ENCODE results near the gene IGF1R.

The IGF1R gene

DNA sequence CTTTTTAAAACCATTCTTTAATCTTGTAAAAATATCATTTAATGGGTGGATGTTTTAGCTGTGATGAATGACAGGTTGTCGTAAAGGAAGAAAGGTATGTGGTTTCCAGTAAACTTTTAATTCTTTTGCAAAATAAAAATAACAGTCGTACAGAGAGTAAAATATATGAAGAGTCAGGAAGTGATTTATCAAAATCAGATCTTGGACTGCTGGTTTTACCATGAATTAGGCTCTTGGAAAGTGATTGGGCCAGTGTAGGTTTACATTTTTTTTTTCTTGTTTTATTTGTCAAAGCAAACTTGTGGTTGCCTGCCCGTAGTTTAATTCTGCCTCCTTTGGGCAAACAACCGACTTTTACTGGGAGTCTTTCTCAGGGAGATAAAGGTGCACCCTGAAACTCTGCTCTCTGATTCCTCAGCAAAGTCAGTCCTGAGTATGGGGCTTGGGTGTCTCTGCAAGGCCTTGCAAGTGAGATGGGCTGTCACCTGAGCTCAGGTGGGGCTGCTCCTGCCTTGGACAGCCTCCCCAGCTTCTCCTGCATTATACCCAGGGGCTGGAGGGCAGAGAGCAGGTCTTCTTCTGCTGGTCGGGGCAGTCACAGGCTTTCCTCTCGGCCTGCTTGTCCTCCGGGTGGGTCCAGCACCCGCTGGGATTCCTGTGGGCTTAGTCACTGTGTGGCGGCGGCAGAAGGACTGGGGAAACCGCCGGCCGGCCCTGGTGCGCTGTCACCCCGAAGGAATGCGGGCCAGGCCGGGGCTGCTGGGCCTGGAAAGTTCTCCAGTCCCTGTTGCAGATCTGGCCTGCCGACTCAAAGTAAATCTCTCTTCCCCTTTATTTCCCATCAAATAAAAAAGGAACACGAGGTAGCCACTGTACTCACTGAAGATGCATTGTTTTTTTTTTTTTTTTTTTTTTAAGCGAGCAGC, 79.0 kb downstream of the IGF1R start:
- no peak for DNase-seq (ENCODE audit: low read depth)

DNA sequence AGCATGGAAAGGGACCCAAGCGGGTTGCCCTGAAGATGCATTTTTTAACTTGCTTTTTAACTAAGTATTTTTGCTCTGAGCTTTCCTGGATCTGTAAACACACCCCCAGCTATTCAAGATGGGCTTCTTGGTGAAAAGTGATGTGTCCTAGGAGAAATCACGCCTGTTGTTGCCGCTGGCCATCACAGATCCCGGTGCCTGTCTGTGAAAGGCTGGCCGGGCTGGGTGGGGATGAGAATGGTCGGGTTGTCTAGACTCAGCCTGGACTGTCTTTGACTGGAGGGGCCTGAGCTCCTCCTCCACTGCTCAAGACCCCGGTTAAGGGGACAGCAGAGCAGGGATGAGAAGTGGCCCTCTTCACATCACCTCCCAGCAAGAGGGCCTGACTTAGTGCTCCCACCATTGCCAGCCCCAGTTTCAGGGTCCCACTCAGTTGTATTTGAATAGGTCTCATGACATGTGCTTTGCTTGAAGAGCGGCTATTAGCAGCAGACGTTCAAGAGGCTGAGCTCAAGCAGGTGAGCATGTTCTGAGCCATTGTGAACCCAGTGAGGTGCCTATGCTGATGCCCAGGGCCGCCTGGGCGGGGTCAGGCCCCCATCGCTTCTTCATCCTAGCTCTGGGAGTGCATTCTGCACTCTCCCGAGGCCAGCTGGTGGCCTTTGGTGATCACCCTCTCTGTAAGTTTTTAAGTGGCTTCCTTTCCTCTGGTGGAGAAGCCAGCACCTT, 79.9 kb downstream of the IGF1R start:
- no peak for DNase-seq (ENCODE audit: low read depth)

DNA sequence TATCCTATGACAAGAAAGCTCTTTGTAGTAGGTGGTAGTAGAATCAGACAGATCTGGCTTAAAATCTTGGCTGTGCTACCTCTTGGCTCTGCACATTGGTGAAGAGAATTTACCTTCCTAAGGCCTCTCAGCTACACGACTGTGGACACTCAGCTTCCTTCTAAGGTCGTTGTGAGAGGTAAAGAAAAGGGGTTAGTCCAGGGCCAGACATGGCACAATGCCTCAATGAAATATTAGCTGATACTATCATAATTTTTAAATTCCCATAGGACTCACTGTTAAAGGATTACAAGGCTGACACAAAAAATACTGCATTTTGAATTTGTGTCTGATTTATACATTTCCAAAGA, 80.4 kb downstream of the IGF1R start:
- no peak for DNase-seq (ENCODE audit: low read depth)

DNA sequence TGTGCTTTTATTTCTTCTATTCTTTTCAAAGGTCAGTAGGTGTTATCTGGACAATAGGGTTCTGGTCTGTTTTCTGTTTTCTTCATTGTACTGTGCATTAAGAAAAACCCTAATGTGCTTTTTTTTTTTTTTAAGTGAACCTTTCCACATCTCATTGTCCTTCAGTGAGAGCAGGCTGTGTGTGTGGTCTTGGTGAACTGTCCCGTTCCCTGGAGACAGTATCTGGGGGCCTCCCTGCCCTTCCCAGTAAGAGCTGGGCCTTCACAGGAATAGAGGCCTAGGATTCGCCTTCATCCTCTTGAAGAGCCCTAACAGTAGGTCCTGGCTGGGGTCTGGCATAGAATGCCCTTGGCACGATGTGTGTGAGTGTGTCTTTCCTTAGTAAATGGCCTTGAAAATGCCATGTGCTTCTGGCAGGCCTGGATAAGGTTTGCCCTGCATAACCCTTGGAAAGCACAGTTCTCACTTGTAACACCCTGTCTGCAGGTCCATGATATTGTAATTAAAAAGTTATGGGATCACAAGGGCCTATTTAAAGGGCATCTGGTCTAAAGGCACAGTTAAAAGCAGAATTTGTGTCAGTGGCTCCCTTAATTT, 81.2 kb downstream of the IGF1R start:
- no peak for DNase-seq (ENCODE audit: low read depth)

DNA sequence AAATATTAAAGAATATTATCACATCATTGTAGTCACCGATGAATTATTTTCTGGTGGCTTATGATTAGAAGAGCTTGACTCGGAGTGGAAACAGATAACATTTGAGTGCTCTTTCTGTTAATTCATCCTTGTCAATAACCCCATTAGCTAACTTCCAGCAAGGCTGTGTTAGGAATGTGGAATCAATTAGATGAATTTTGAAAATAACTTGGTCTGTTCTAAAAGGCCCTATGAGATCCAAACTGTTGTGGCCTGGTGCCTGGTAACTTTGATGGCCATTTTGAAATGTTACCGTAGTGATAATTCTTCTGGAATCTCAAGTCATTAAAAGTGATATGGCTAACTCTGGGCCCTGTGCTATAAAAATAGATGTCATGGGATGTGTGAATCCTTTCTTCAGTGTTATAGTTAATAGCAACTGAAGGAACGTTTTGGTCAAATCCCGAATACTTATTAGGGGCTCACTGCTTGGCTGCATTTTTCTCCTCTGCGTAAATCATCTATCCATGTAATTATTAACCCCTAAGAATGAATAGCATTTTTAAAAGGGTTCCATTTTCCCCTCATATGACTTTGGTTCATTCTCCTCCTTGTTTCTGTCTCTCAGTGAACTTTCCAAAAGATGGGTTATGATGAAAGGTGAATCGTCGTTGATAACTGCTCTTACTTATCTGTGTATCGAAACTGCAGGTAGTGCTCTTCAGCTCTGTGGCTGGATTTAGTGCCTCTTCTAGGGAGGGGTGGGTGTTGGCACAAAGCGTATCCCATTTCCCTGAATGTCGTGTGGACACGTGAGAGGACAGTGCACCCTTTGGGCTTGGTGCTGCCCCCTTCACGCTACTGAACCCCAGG, 82.7 kb downstream of the IGF1R start:
- no peak for DNase-seq (ENCODE audit: low read depth)

DNA sequence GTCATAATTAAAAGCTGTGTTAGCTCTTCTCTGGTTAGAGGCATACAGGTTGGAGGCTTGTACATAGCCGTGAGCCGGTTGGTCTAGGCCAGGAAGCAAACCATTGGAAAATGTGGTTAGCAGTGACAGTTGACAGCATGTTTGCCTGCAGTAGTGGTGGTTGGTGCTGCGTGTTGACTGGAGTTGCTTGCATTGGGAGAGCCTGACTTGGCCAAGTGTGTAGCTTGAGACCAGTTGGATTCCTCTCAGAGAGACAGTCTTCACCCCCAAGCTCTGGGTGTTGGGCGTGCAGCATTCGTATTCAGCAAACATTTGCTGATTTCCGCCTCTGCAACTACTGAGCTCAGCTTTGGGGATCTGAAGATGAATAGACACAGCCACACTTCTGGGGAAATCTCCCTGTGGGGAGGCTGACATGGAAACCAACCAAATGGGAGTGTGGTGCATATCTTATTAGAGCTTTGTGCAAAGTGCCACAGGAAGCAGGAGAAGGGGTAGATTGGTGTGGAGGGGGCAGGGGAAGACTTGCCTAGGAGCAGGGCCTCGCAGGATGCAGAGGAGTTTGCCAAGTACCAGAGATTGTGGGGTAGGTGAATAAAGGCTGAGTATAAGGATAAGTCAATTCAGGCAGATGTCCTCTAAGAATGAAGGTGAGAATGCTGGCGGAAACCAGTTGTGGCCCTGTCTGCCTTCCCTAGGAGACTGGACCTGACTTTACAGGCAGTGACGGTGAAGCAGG, 83.5 kb downstream of the IGF1R start:
- no peak for DNase-seq (ENCODE audit: low read depth)

DNA sequence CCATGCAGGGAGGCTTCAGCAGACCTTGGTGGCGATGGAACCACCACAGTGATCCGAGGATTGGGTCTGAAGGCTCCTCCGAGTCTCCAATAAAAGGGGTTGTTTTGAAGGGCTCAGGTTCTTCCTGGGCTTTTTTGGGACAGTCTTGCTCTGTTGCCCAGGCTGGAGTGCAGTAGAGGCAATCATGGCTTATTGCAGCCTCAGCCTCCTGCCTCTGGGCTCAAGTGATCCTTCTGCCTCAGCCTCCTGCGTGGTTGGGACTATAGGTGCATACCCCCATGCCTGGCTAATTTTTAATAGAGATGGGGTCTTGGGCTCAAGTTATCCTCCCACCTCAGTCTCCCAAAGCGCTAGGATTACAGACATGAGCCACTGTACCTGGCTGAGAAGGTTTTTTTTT, 84.8 kb downstream of the IGF1R start:
- no peak for DNase-seq (ENCODE audit: low read depth)

DNA sequence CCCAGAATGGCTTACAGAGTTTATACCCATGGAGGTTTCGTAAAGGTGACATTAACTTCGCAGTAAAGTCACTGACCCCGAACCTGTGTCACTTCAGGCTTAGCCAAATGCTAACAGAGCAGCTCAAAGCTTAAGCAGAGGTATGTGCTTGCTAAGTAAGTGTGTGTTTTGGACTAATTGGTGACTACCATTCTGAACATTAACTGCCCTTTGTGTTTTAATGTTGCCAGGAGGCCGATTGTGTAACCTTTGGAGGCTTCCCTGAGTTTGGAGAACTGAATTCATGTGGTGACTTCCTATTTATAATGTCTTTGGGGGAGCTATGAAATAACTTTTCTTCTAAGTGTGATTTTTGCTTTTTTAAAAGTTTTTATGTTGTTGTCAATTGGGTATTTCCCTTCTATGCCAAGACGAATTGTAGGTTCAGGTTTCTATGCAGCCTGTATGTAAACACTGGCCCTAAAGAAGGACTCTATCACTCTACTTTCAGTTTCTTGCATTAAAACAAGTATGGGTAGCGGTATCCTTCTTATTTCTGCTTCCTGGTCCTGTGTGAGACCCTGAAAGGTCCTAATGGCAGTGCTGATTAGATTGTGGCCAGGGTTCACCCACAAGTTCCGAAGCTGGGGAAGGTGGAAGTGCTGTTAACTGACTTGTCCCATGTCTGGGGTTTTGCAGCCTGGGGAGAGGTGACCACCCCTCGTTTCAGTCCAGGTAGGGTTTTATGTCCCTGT, 86.3 kb downstream of the IGF1R start:
- DNase-seq (ENCODE audit: low read depth) = no peak

DNA sequence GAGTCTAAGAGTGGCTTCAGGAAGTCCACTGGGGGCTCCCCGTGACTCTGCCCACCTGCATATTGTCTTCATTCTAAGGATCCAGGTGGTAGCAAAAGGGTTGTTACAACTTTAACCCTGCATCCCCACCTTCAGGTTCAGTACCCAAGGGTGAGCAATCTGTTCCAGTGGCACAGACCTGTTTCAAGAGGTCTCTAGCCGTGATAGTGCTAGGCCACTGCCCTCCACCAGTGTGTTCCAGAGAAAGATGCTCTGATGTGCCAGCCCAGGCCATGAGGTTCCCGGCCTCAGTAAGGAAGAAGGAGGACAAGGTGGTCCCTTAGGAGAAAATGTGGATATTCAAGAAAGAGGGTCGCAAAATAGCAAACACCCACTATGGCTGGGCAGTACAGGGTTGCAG, 87.0 kb downstream of the IGF1R start:
- DNase-seq (ENCODE audit: low read depth) = no peak

DNA sequence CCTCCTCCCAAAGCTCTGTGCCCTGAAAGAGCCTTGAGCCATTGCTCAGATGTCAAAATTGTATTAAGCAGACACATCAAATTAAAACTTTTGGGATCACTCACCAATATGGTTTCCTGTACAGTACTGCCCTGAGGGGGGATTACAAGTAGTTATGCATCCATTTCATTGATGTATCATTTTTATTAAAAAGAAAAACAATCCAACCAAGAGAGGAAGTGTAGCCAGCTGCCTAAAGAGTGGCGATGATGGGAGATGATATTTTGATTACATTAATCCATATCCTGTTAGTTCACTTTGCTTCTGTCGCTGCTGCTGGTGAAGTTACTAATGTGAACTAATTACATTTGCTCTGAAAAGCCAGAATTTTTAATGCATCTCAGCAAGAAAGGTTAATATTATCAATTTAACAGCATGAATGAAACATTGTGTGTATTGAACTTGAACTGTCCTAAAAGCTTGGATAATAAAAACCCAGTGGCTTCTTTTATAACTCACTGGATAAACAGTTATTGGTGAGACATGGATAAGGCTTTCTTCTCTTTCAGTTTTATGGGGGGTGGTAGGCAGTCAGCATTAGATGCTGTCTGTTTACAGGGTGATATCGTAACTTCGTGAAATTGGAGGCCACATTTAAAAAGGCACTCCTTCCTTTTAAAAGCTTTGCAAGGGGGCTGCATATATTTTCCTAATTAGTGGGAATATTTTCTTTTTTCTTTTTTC, 87.7 kb downstream of the IGF1R start:
- no peak for DNase-seq (ENCODE audit: low read depth)

DNA sequence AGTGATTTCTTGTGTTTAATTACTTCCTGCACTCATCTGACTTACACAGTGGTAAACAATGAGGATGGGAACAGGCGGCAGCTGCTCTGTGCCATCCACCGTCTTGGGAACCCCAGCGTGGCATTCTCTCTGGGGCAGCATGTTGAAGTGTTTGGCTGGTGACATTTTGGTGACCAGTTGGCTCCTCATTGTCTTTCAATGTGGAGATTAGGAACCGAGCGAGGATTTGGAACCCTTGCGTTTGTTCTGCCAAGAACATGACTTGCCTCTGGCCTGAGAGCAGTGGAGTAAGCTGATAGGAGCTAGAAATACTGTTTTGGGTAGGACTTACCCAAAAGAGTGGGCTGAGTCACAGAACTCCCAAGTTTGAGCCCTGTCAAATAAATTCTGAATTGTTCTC, 88.8 kb downstream of the IGF1R start:
- DNase-seq (ENCODE audit: low read depth) = no peak

DNA sequence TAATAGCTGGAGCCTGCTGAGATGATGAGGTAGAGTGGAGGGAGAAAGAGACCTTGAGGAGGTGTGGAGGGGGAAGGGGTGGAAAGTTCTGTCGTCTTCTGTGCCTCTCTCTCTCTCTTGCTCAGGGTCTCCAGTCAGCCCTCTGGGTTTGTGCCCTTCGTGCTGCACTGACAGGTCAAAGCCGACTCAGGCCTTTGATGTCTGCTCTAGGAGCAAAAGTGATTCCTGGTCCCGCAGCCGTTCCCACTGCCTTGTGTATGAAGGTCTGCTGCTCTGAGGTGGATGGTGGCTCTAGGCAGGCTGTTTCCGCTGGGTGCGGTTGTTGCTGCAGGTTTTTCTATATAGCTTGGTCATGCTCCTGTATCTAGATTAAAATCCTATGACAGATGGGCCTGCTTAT, 89.4 kb downstream of the IGF1R start:
- no peak for DNase-seq (ENCODE audit: low read depth)

DNA sequence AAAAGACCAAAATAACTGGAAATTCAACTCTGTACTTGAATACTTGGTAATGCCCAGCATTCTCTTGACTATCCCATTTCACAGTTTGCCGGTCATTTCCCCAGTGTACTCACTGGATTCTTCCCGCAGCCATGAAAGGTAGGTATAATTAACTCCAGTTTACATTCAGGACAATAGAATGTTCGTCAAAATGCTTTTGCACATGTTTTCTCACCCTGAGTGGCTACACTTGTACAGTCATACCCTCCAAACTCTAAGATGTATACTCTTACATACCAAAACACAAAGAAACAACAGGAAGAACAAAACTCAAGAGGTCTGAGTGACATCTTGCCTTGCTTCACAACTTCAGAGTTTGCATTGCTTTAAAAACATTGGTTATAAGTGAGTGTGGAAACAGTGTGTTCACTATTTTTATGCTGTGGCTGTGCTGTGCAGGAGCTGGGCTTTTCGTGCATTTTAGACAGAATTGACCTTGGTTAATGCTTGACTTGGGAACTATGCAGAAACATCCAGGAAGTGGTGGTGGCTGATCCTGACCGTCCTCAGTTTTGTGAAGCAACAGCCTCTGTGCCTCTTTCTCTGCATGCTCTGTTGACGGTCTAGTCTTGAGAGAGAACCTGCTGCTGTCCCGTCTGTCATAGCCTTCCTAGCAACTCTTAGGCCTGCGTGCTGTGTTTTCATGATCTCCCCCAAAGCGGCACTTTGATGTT, 90.5 kb downstream of the IGF1R start:
- no peak for DNase-seq (ENCODE audit: low read depth)

DNA sequence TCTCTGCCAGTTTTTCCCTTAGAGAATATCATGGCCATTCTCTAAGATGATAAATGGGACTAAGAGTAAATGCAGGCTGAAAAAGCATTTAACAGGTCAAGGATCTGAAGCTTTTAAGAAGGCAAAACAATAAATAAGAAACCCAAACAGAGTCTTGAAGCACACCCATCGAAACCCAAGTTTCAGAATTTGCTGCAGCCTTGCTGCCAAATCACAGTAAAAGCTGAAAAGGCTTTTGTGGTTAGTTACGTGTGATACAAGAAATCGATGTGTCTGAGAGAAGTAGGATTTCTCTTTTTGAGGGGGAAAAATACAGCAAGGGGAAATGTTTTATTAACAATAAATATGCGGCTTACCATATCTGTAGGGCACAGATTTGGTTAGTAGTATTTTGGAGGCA, 92.0 kb downstream of the IGF1R start:
- DNase-seq (ENCODE audit: low read depth) = no peak

DNA sequence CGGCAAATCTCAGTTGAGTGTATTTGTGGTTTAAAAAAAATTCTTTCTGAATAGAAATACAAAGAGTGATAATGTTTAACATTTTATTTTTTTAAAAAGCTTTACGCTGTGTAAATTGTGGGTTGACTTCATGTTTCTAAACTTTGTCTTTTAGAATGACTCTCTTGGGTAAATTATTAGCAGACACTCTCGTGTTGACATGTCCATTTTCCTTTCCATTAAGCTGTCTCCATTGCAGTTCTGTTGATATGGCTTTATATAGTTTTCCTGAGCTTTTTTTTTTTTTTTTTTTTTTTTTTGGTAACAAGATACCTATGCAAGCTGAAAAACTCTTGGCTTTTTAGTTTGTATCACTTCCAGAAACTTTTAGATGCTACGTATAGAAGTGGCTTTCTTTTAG, 92.6 kb downstream of the IGF1R start:
- DNase-seq (ENCODE audit: low read depth) = no peak

DNA sequence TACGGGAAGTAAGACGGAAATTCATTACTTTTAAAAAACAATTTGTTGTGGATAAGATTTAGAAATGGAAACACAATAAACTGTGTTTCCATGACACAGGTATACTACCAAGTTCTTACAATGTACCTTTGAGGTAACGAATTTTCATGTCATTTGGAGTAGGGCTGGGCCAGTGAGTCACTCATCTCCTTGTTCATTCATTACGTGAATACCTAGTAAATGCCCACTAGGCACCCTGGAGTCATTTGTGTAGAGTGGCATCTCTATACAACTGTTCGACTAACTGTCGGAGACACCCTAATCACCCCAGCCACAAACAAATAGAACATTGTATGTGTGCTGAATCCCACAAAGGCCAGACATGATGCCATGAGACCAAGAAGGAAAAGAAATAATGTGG, 94.8 kb downstream of the IGF1R start:
- DNase-seq (ENCODE audit: low read depth) = no peak

DNA sequence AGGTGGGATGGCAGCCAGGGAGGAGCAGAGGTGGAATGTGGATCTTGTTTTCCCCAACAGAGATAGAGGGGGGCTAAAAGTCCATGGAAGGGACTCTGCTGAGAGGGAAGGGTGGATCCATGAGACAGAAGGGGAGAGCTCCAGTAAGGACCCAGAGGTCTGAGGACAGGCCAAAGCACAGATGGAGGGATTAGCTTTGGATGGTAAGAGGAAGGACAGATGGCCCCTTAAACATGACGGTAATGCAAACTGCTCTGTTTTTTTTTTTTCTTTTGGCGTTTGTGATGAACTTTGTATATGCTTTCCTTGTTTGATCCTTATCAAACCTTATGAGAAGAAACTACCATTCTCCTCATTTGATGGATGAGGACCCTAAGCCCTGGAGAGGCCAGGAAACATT, 96.2 kb downstream of the IGF1R start:
- DNase-seq (ENCODE audit: low read depth) = no peak

DNA sequence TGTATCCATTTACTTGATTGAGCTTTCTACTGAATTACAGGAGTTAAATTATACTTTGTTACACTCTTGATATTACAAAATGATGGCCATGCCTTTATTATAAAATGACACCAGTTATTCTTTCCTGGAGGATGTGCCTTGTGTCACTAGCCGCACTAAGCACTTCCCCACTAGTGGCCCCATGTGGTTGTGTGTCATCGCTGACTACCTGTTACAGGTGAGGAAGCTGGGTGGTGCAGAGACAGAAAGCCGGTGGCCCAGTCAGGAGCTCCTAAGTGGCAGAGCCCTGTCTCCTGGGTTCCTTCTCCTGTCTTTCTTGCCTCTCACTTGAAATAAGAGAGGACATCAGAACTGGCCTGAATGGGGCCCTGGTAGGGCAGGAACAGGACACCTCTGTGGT, 96.8 kb downstream of the IGF1R start:
- no peak for DNase-seq (ENCODE audit: low read depth)

DNA sequence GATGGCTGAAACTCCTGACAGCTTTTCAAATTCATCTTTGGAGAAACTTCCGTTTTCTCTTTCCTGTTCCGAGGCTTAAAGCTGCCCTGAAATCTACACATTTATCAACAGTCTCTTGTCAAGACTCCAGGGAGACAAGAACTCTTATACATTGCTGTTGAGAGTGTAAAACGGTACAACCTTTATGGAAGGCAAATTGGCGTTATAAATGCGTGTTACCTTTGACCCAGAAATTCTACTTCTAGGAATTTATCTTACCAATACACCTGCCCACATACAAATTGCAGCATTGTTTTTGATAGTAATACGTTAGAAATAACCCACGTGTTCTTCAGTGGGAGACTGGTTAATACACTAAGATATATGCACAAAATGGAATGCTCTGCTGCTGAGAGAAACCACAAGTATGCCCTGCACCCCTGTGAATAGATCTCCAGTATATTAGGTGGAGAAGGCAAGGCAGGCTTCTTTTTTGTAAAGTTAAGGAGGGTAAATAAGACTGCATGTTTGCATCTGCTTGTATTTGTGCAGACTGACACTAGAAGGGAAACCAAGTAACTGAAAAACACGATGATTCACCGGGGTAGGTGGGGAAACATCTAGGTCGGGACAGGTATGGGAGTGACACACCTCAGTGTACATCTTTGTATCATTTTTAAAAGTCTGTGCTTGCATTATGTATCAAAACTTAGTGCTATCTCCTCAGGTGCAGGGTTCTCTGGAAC, 97.5 kb downstream of the IGF1R start:
- no peak for DNase-seq (ENCODE audit: low read depth)

Measured in stimulated activated CD8-positive, alpha-beta memory T cell treated with anti-CD3 and anti-CD28 coated beads, Interleukin-12 subunit alpha, Interleukin-12 subunit beta, amount 100 ng/mL, for 1 hour (primary cell).